ENCODE measurements around the gene MRC1.

DNA sequence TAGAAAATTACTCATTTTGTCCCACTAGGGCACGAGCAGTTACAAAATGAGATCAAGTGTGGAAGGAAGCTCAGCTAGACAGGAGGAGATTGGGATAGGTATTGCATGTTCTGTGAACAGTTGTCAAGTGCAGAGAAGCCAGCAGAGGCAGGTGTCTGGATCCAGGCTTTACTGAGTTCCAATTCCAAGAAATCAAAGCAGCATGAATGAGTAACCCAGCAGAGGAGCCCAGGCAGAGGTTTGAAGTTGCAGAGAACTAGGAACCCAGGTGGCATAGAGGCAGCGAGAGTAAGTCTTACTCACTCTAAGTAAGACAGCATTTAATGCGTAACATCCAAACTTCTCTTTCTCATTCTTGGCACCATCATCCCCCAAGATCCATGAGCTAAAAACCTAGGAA, 11.8 kb downstream of the MRC1 start:
- TF ChIP-seq, protein P1, sequence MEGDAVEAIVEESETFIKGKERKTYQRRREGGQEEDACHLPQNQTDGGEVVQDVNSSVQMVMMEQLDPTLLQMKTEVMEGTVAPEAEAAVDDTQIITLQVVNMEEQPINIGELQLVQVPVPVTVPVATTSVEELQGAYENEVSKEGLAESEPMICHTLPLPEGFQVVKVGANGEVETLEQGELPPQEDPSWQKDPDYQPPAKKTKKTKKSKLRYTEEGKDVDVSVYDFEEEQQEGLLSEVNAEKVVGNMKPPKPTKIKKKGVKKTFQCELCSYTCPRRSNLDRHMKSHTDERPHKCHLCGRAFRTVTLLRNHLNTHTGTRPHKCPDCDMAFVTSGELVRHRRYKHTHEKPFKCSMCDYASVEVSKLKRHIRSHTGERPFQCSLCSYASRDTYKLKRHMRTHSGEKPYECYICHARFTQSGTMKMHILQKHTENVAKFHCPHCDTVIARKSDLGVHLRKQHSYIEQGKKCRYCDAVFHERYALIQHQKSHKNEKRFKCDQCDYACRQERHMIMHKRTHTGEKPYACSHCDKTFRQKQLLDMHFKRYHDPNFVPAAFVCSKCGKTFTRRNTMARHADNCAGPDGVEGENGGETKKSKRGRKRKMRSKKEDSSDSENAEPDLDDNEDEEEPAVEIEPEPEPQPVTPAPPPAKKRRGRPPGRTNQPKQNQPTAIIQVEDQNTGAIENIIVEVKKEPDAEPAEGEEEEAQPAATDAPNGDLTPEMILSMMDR (IDR thresholded peaks at IDR 0.05; ENCODE audit: low read length), result no peak
- TF ChIP-seq EZH2 (IDR thresholded peaks at IDR 0.05; ENCODE audit: borderline replicate concordance, low read length), result no peak

All from OCI-LY1 (cell line).